CD4-positive, alpha-beta T cell treated with Interleukin-12 subunit alpha and Interleukin-12 subunit beta, for 1 hour (primary cell): ENCODE data around the gene ANAPC2.

Experiments used
- DNase-seq: peaks from one replicate; pipeline ENCODE4 v3.0.0-alpha.2; 2020

The ANAPC2 gene

GRCh38 chr9:137160716-137161557, 27.4 kb downstream of the ANAPC2 start:
- DNase-seq: no peak

GRCh38 chr9:137160054-137160425, 28.3 kb downstream of the ANAPC2 start:
- no peak for DNase-seq

- DNase-seq: no peak
These were observed 29.0 kb downstream of the ANAPC2 start for GRCh38 chr9:137159105-137160053.

- no peak for DNase-seq
These were observed 29.7 kb downstream of the ANAPC2 start for GRCh38 chr9:137158625-137159024.

GRCh38 chr9:137157618-137158415, 30.5 kb downstream of the ANAPC2 start:
- DNase-seq: no peak

- peak; percentile 59 for DNase-seq
These were observed 31.6 kb downstream of the ANAPC2 start for GRCh38 chr9:137156567-137157375.

- no peak for DNase-seq
These were observed 35.4 kb downstream of the ANAPC2 start for GRCh38 chr9:137152844-137153405.

- peak; percentile 59 for DNase-seq
These were observed 37.5 kb downstream of the ANAPC2 start for GRCh38 chr9:137150617-137151457.

- no peak for DNase-seq
These were observed 38.3 kb downstream of the ANAPC2 start for GRCh38 chr9:137149942-137150616.

GRCh38 chr9:137149363-137149762, 39.0 kb downstream of the ANAPC2 start:
- DNase-seq: no peak

GRCh38 chr9:137148661-137149060, 39.7 kb downstream of the ANAPC2 start:
- DNase-seq: no peak

- DNase-seq: no peak
These were observed 40.1 kb downstream of the ANAPC2 start for GRCh38 chr9:137148242-137148641.

GRCh38 chr9:137147793-137148160, 40.6 kb downstream of the ANAPC2 start:
- DNase-seq: no peak

GRCh38 chr9:137147091-137147792, 41.1 kb downstream of the ANAPC2 start:
- no peak for DNase-seq

- no peak for DNase-seq
These were observed 41.8 kb downstream of the ANAPC2 start for GRCh38 chr9:137146527-137146918.

GRCh38 chr9:137145731-137146526, 42.4 kb downstream of the ANAPC2 start:
- DNase-seq: no peak

- DNase-seq: no peak
These were observed 44.9 kb downstream of the ANAPC2 start for GRCh38 chr9:137143459-137143858.
